Lower leg skin (tissue), 4 donors: Measurements from ENCODE around the gene FHL2. TPM values are rescaled to one million over a fixed set of nuclear protein-coding genes. Genes with fewer than 3 reads are reported as not detected.

Source experiments
- DNase-seq, 2 donors: peaks; one replicate each; pipeline ENCODE4 v3.0.0-alpha.2; 2019; ENCODE audit warnings: low spot score in 2 of 2
- H3K4me3 ChIP-seq: fragments of 200-600 bp; sonication (generic); 2 replicates; pipeline ENCODE4 v1.5.1; 2017; ENCODE audit warnings: mild to moderate bottlenecking, low read depth; ENCODE audit not compliant: poor library complexity, severe bottlenecking
- POLR2A ChIP-seq, 2 donors: fragments of 450-650 bp; IDR thresholded peaks; one replicate each; pipeline ENCODE4 v1.6.1; 2016 to 2017; ENCODE audit warnings: antibody characterized with exemption in 2 of 2, mild to moderate bottlenecking in 1 of 2, moderate library complexity in 1 of 2
- WGBS, 2 donors: methylation state at CpG; one replicate each; pipeline ENCODE4 v1.1.5; 2018; 5-methylcytosine and 5-hydroxymethylcytosine counted together
- intact Hi-C: fragments of 100-400 bp; cut with DNase I; formaldehyde crosslinking; loops from one replicate; pipeline ENCODE4 v1.15.0; 2023; ENCODE audit warnings: low total_unique reads
- total RNA-seq, 4 donors: library from RNA; depleted of rRNA; stranded (reverse); fragments of >200 nt; gene quantifications; one replicate each; pipeline ENCODE4 v1.1.0, GENCODE V29; 2016
- TF ChIP-seq, protein P1 (sequence below), 3 donors: fragments of 450-650 bp; IDR thresholded peaks; one replicate each; pipeline ENCODE4 v1.5.1; 2016; ENCODE audit warnings: antibody characterized with exemption in 3 of 3, mild to moderate bottlenecking in 3 of 3, moderate library complexity in 2 of 3

FHL2 gene
- total RNA-seq, 4 donors from 2014 or later = 48.3 to 67.3 (median 49.3) TPM

- 69 to 74% methylated on average over 3 of the region's 3 CpGs for WGBS, 2 donors
- no peak overlapping the region for H3K4me3 ChIP-seq
- no peak for TF ChIP-seq POLR2A (IDR thresholded peaks at IDR 0.05)
- TF ChIP-seq, protein P1, sequence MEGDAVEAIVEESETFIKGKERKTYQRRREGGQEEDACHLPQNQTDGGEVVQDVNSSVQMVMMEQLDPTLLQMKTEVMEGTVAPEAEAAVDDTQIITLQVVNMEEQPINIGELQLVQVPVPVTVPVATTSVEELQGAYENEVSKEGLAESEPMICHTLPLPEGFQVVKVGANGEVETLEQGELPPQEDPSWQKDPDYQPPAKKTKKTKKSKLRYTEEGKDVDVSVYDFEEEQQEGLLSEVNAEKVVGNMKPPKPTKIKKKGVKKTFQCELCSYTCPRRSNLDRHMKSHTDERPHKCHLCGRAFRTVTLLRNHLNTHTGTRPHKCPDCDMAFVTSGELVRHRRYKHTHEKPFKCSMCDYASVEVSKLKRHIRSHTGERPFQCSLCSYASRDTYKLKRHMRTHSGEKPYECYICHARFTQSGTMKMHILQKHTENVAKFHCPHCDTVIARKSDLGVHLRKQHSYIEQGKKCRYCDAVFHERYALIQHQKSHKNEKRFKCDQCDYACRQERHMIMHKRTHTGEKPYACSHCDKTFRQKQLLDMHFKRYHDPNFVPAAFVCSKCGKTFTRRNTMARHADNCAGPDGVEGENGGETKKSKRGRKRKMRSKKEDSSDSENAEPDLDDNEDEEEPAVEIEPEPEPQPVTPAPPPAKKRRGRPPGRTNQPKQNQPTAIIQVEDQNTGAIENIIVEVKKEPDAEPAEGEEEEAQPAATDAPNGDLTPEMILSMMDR (IDR thresholded peaks at IDR 0.05) = no peak
- DNase-seq = no peak
- intact Hi-C loops = no loop called here
These were observed 73.4 kb downstream of the FHL2 start for GRCh38 chr2:105325389-105325963.

DNA sequence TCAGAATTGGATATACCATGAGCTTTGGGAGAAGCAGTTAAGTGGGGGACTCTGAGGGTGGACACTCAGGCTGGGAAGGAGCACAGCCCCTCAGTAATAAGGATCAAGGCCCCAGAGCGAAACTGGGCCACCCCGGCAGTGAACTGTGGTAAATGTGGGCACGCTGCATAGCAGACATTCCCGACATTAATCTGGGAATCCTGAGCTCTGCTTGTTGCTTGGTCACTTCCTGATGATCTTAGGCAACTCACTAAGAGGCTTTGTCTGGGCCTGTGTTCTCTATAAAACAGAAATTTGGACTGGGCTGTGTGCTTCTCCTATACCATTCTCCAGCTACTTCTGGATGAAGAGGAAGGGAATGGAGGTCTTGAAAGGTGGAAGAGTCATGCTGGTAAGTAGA, 74.1 kb downstream of the FHL2 start:
- no peak overlapping the region for H3K4me3 ChIP-seq
- DNase-seq = no peak
- 67 to 74% methylated on average over 4 of the region's 4 CpGs for WGBS, 2 donors
- intact Hi-C loops = no loop called here
- no peak for TF ChIP-seq POLR2A (IDR thresholded peaks at IDR 0.05)
- TF ChIP-seq, protein P1 (IDR thresholded peaks at IDR 0.05) = no peak

GRCh38 chr2:105324101-105324500, 74.8 kb downstream of the FHL2 start:
- no peak overlapping the region for H3K4me3 ChIP-seq
- TF ChIP-seq, protein P1 (IDR thresholded peaks at IDR 0.05) = no peak
- no peak for TF ChIP-seq POLR2A (IDR thresholded peaks at IDR 0.05)
- no peak for DNase-seq
- intact Hi-C loops = no loop called here
- 75 to 84% methylated on average over 4 of the region's 4 CpGs for WGBS, 2 donors

GRCh38 chr2:105323111-105323510, 75.7 kb downstream of the FHL2 start:
- no peak for DNase-seq
- intact Hi-C loops = no loop called here
- no peak for TF ChIP-seq POLR2A (IDR thresholded peaks at IDR 0.05)
- 75 to 88% methylated on average over 5 of the region's 5 CpGs for WGBS, 2 donors
- H3K4me3 ChIP-seq = no peak overlapping the region

DNA sequence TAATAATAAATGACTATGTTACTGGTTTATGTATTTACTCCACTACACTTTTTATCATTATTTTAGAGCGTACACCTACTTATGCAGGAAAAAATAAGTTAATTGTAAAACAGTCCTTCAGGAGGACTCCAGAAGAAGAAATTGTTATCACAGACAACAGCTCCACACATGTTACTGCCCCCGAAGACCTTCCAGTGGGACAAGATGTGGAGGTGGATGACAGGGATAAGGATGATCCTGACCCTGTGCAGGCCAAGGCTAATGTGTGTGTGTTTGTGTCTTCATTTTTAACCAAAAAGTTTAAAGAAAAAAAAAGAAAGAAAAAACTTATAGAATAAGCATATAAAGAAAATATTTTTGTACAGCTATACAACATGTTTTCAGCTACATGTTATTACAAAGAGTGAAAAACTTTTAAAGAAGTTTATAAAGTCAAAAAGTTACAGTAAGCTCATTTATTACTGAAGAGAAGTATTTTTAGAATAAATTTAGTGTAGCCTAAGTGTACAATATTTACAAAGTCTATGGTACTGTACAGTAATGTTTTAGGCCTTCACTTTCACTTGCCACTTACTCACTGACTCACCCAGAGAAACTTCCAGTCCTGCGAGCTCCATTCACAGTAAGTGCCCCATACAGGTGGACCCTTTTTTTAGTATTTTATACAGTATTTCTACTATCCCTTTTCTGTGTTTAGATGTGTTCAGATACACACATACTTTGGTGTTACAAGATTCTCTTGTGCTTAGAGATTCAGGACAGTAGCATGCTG, 76.8 kb downstream of the FHL2 start:
- no peak overlapping the region for H3K4me3 ChIP-seq
- WGBS, 2 donors = 92 to 95% methylated on average over 3 of the region's 3 CpGs
- intact Hi-C loops = no loop called here
- TF ChIP-seq, protein P1 (IDR thresholded peaks at IDR 0.05) = no peak
- TF ChIP-seq POLR2A (IDR thresholded peaks at IDR 0.05) = no peak
- DNase-seq = no peak

DNA sequence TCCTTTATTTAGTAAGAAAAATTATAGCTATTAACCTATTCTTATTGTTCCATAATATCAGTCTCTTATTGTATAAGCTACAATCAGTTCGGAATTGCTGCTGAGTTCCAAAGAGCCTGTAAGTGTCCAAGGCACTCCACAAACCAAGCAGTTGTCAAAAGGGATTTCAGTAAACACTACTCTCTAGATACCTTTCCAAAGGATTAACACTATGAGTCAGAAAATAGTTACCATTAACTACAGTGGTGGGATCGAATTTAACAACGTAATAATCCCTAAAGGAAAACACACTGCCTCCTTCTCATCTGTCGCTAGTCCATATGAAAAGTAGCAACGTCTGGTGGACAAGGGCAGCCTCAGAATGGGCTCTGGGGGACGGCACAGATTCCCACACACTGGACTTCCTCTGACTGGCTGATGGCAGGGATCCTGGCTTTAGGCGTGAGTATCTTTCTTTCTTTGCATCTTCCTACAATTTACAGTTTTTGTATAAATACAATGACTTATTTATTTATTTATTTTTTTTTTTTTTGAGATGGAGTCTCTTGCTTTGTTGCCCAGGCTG, 78.1 kb downstream of the FHL2 start:
- DNase-seq = no peak
- intact Hi-C loops = no loop called here
- no peak overlapping the region for H3K4me3 ChIP-seq
- 69 to 79% methylated on average over 7 of the region's 7 CpGs for WGBS, 2 donors
- TF ChIP-seq, protein P1 (IDR thresholded peaks at IDR 0.05) = no peak
- TF ChIP-seq POLR2A (IDR thresholded peaks at IDR 0.05) = no peak
